Left lung (tissue), 10 donors: ENCODE results near the gene RHOT1. TPM values are rescaled to one million over a fixed set of nuclear protein-coding genes. Genes with fewer than 3 reads are reported as not detected.
A peak's percentile ranks its signal among the peaks of the same experiment; 100 is the strongest.
"Not testable (repeated sequence)": the region's sequence is repeated elsewhere in the genome, so short reads cannot be mapped to it uniquely, and the experiment has no call there.

Experiments used
- ATAC-seq: fragments of 200-7000 bp; cut with Tn5 transposase; one replicate; pipeline ENCODE4 v1.9.1; 2020; ENCODE audit warnings: moderate library complexity
- DNase-seq, 4 donors: peaks; one replicate each; pipeline ENCODE4 v3.0.0-alpha.2; 2013 to 2020
- H3K27ac ChIP-seq, 2 donors: fragments of 200-600 bp; sonication (generic) in 1 of 2; one replicate each; pipeline versions ENCODE4 v1.5.0 to v1.8.0; 2020 to 2021
- H3K27me3 ChIP-seq, 2 donors: fragments of 200-600 bp; sonication (generic) in 1 of 2; one replicate each; pipeline versions ENCODE4 v1.5.0 to v1.8.0; 2020 to 2021
- H3K36me3 ChIP-seq, 2 donors: fragments of 200-600 bp; sonication (generic) in 1 of 2; one replicate each; pipeline versions ENCODE4 v1.5.0 to v1.8.0; 2020 to 2021
- H3K4me1 ChIP-seq, 2 donors: fragments of 200-600 bp; one replicate each; pipeline ENCODE4 v1.8.0; 2021
- H3K4me3 ChIP-seq, 2 donors: fragments of 200-600 bp; sonication (generic) in 1 of 2; one replicate each; pipeline versions ENCODE4 v1.5.0 to v1.8.0; 2020 to 2021; ENCODE audit warnings: mild to moderate bottlenecking in 1 of 2
- H3K9me3 ChIP-seq, 2 donors: fragments of 200-600 bp; sonication (generic) in 1 of 2; one replicate each; pipeline versions ENCODE4 v1.5.0 to v1.8.0; 2020 to 2021
- intact Hi-C, 2 donors: fragments of 100-400 bp; cut with DNase I; formaldehyde crosslinking; loops; one replicate each; pipeline versions ENCODE4 v1.11.2 to v1.14.2; 2022
- polyA plus RNA-seq, 6 donors: library from polyadenylated mRNA; unstranded; fragments of 120-200 nt; gene quantifications; one replicate each; pipeline ENCODE4 v1.2.1, GENCODE V29; 2013; ENCODE audit not compliant: insufficient read length in 6 of 6
- total RNA-seq, 2 donors: library from RNA; stranded (reverse); fragmentation: NEBNext Ultra II Directional; extraction: Animal tissue kit (Norgen Biotek cat#: 25700); gene quantifications; one replicate each; pipeline ENCODE4 v1.2.1, GENCODE V29; 2021
- TF ChIP-seq, protein P1 (sequence below), 2 donors: fragments of 200-600 bp; sonication (generic) in 1 of 2; IDR thresholded peaks; one replicate each; pipeline versions ENCODE4 v1.5.0 to v1.8.0; 2021; ENCODE audit warnings: antibody characterized with exemption in 2 of 2
- donor health status: DM: no; HTN: yes; CAD: no.
- donor health status: DM: no; HTN: no; CAD: no.

RHOT1 gene
- total and polyA plus RNA-seq, 8 donors, result 37.9 to 65.6 (median 58.5) TPM

DNA sequence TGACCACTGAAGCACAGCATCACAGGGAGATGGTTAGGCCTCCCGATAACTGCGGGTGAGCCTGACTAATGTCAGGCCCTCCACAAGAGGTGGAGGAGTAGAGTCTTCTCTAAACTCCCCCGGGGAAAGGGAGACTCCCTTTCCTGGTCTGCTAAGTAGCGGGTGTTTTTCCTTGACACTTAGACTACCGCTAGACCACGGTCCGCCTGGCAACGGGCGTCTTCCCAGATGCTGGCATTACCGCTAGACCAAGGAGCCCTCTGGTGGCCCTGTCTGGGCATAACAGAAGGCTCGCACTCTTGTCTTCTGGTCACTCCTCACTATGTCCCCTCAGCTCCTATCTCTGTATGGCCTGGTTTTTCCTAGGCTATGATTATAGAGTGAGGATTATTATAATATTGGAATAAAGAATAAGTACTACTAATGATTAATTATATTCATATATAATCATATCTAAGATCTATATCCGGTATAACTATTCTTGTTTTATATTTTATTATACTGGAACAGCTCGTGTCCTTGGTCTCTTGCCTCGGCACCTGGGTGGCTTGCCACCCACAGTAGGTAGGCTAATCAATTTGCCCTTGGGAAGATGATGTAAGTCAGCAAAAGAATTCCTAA lies 6.7 kb upstream of the RHOT1 start:
- intact Hi-C loops, H3K36me3 ChIP-seq: not testable (repeated sequence)

GRCh38 chr17:32136856-32137255 lies 5.4 kb upstream of the RHOT1 start:
- TF ChIP-seq, protein P1, sequence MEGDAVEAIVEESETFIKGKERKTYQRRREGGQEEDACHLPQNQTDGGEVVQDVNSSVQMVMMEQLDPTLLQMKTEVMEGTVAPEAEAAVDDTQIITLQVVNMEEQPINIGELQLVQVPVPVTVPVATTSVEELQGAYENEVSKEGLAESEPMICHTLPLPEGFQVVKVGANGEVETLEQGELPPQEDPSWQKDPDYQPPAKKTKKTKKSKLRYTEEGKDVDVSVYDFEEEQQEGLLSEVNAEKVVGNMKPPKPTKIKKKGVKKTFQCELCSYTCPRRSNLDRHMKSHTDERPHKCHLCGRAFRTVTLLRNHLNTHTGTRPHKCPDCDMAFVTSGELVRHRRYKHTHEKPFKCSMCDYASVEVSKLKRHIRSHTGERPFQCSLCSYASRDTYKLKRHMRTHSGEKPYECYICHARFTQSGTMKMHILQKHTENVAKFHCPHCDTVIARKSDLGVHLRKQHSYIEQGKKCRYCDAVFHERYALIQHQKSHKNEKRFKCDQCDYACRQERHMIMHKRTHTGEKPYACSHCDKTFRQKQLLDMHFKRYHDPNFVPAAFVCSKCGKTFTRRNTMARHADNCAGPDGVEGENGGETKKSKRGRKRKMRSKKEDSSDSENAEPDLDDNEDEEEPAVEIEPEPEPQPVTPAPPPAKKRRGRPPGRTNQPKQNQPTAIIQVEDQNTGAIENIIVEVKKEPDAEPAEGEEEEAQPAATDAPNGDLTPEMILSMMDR (IDR thresholded peaks at IDR 0.05), result no peak
- intact Hi-C loops, result no loop called here
- H3K27ac ChIP-seq, result no peak overlapping the region
- no peaks in the 10 kb centered on the region for H3K36me3 ChIP-seq
- no peak for ATAC-seq
- H3K9me3 ChIP-seq, result peaks cover 0 to 5% of the 10 kb centered on the region in 2 donors
- no peak for DNase-seq
- peaks cover 0 to 25% of the 10 kb centered on the region in 2 donors for H3K4me1 ChIP-seq
- no peaks in the 10 kb centered on the region for H3K27me3 ChIP-seq
- H3K4me3 ChIP-seq, result no peak overlapping the region

More for the DNA sequence above, 6.7 kb upstream of the RHOT1 start:
- H3K4me3 ChIP-seq, H3K27ac ChIP-seq, ATAC-seq, H3K27me3 ChIP-seq, H3K9me3 ChIP-seq: not testable (repeated sequence)
- peaks cover 0 to 17% of the 10 kb centered on the region in 2 donors for H3K4me1 ChIP-seq
- DNase-seq, result peak in 1 of 4 donors; percentile 81
- TF ChIP-seq, protein P1 (IDR thresholded peaks at IDR 0.05), result peak in 1 of 2 donors; percentile 52

- H3K36me3 ChIP-seq, intact Hi-C loops, DNase-seq, H3K27me3 ChIP-seq, H3K4me3 ChIP-seq, ATAC-seq, H3K27ac ChIP-seq, H3K9me3 ChIP-seq: not testable (repeated sequence)
- peaks cover 6 to 40% of the 10 kb centered on the region in 2 donors for H3K4me1 ChIP-seq
These were observed 2.8 kb upstream of the RHOT1 start for GRCh38 chr17:32139504-32139903.

GRCh38 chr17:32141258-32141657 lies 1.0 kb upstream of the RHOT1 start:
- intact Hi-C loops, result no loop called here
- H3K4me1 ChIP-seq, result peaks cover 6 to 57% of the 10 kb centered on the region in 2 donors
- no peaks in the 10 kb centered on the region for H3K9me3 ChIP-seq
- peaks cover 0 to 2% of the 10 kb centered on the region in 2 donors for H3K36me3 ChIP-seq
- no peaks in the 10 kb centered on the region for H3K27me3 ChIP-seq
- H3K27ac ChIP-seq, result peak overlapping the region; percentile 96 to 97
- ATAC-seq (peak; percentile 62), DNase-seq (peak in 3 of 4 donors; percentile 46 to 91 (median 77))
- TF ChIP-seq, protein P1 (IDR thresholded peaks at IDR 0.05), result no peak
- H3K4me3 ChIP-seq, result peak overlapping the region; percentile 79 to 83

GRCh38 chr17:32141679-32142037 lies 644 bp upstream of the RHOT1 start:
- no peaks in the 10 kb centered on the region for H3K27me3 ChIP-seq
- peak overlapping the region; percentile 96 to 97 for H3K27ac ChIP-seq
- H3K4me3 ChIP-seq, result peak overlapping the region; percentile 79 to 83
- peak; percentile 1 for ATAC-seq
- TF ChIP-seq, protein P1 (IDR thresholded peaks at IDR 0.05), result no peak
- DNase-seq, result no peak
- peaks cover 0 to 6% of the 10 kb centered on the region in 2 donors for H3K36me3 ChIP-seq
- intact Hi-C loops, result no loop called here
- peaks cover 6 to 57% of the 10 kb centered on the region in 2 donors for H3K4me1 ChIP-seq
- H3K9me3 ChIP-seq, result no peaks in the 10 kb centered on the region
